ENCODE results near the gene DNAJB2. TPM values are rescaled to one million over a fixed set of nuclear protein-coding genes. Genes with fewer than 3 reads are reported as not detected.
A peak's percentile ranks its signal among the peaks of the same experiment; 100 is the strongest.

Gene DNAJB2
- total RNA-seq: 100 to 1,000 TPM; 125 to 152 (median 140) TPM

DNA sequence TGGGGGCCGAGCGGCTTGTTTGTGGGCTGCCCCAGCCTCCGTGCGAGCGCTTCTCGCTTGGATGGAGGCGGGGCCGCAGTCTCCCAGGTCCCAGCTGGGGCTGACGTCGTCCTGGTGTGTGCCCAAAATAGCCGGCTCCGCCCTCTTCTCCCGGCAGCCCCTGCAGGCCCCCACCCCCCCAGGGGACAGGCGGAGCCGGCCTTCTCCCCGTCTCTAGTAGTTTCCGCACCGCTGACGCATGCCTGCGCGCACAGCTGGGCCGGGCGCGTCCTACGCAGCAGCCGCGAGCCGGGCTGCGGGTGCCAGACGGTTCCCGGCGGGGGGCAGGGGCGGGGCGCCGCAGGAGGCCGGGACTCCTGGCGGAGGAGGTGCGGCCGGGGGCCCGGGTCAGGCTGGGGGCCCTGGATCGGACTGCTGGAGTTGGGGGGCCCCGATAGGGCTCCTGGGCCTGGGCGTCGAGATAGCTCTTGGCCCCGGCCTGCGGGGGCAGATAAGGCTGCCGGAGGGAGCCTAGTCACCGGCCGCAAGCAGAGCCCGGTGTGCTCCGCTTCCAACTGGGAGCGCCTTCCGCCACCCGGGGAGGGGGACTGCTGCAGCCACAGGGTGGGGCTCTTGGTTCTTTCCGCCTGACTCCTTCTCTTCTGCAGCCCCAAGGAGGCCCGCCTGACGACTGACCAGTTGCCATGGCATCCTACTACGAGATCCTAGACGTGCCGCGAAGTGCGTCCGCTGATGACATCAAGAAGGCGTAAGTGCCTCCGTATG, at the start of gene DNAJB2:
Gene DNAJB2, plus strand, starts transcription at position 216 of the 765 bp plus-strand sequence. Its CDS starts 468 bp downstream, at position 684.
- intact Hi-C loops (cut with DNase I; ENCODE audit: low total_unique reads): no loop called here
- WGBS, 2 donors: 0 to 1% methylated on average over 26 to 38 of the region's 65 CpGs
- peak in 1 of 2 donors; percentile 63 for TF ChIP-seq POLR2A (IDR thresholded peaks at IDR 0.05)
- TF ChIP-seq CTCF (IDR thresholded peaks at IDR 0.05): no peak
- DNase-seq (ENCODE audit: low spot score in 2 of 2): peak; percentile 98 to 100
- peak within 1 kb of the TSS; percentile 64 for H3K4me3 ChIP-seq (ENCODE audit: low read depth, poor library complexity, severe bottlenecking)

DNA sequence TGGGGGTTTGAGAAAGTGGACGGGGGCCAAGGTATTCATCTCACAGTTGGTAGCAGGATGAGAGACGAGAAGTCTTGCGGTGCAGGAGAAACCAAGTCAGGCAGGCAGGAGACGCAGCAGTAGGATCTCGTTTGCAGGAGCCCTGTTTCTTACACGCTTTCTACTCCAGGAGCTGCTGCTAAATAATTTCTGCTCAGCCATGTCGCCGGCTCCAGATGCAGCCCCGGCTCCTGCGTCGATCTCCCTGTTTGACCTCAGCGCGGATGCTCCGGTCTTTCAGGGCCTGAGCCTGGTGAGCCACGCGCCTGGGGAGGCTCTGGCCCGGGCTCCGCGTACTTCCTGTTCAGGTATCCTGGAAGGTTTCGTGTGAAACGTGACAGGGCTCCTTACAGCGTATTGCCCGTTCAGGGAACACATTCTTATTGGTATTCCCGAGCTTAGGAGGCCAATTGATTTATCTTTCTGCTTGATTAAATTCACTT, 49.1 kb upstream of the DNAJB2 start:
- TF ChIP-seq CTCF (IDR thresholded peaks at IDR 0.05): no peak
- no peak for TF ChIP-seq POLR2A (IDR thresholded peaks at IDR 0.05)
- intact Hi-C loops (cut with DNase I; ENCODE audit: low total_unique reads): no loop called here
- 0 to 1% methylated on average over 24 of the region's 24 CpGs for WGBS, 2 donors
- no peak for DNase-seq (ENCODE audit: low spot score in 2 of 2)
- peak overlapping the region; percentile 46 for H3K4me3 ChIP-seq (ENCODE audit: low read depth, poor library complexity, severe bottlenecking)

GRCh38 chr2:219234331-219234730, 44.8 kb upstream of the DNAJB2 start:
- no peak overlapping the region for H3K4me3 ChIP-seq (ENCODE audit: low read depth, poor library complexity, severe bottlenecking)
- no peak for TF ChIP-seq POLR2A (IDR thresholded peaks at IDR 0.05)
- DNase-seq (ENCODE audit: low spot score in 2 of 2): no peak
- intact Hi-C loops (cut with DNase I; ENCODE audit: low total_unique reads): no loop called here
- WGBS, 2 donors: 82 to 92% methylated on average over 3 of the region's 3 CpGs

GRCh38 chr2:219243291-219243761, 35.8 kb upstream of the DNAJB2 start:
- H3K4me3 ChIP-seq (ENCODE audit: low read depth, poor library complexity, severe bottlenecking): no peak overlapping the region
- WGBS, 2 donors: 53 to 56% methylated on average over 21 to 28 of the region's 28 CpGs
- intact Hi-C loops (cut with DNase I; ENCODE audit: low total_unique reads): no loop called here
- TF ChIP-seq POLR2A (IDR thresholded peaks at IDR 0.05) (no peak), CTCF (IDR thresholded peaks at IDR 0.05) (no peak)
- no peak for DNase-seq (ENCODE audit: low spot score in 2 of 2)

- intact Hi-C loops (cut with DNase I; ENCODE audit: low total_unique reads): no loop called here
- no peak for DNase-seq (ENCODE audit: low spot score in 2 of 2)
- H3K4me3 ChIP-seq (ENCODE audit: low read depth, poor library complexity, severe bottlenecking): peak overlapping the region; percentile 79
- 34 to 35% methylated on average over 6 of the region's 6 CpGs for WGBS, 2 donors
- TF ChIP-seq CTCF (IDR thresholded peaks at IDR 0.05) (no peak), POLR2A (IDR thresholded peaks at IDR 0.05) (no peak)
These were observed 34.4 kb upstream of the DNAJB2 start for GRCh38 chr2:219244789-219245147.

- intact Hi-C loops (cut with DNase I; ENCODE audit: low total_unique reads): no loop called here
- TF ChIP-seq POLR2A (IDR thresholded peaks at IDR 0.05): peak in 1 of 2 donors; percentile 34
- TF ChIP-seq CTCF (IDR thresholded peaks at IDR 0.05): no peak
- DNase-seq (ENCODE audit: low spot score in 2 of 2): peak; percentile 92 to 99
- H3K4me3 ChIP-seq (ENCODE audit: low read depth, poor library complexity, severe bottlenecking): peak within 1 kb of the TSS; percentile 79
- WGBS, 2 donors: 0 to 1% methylated on average over 16 to 39 of the region's 46 CpGs
These were observed 33.8 kb upstream of the DNAJB2 start, which contains the start of the genes GLB1L and STK16 for GRCh38 chr2:219245148-219245898. TSS of gene GLB1L (minus strand) at chr2:219245444. CDS start at chr2:219243573, 1,871 bp downstream. TSS of gene STK16 (plus strand) at chr2:219245479. CDS start at chr2:219246000, 521 bp downstream.

All from lower leg skin (tissue), 4 donors.